Activated CD4-positive, alpha-beta T cell treated with anti-CD3 and anti-CD28 coated beads, Interleukin-2, amount 10 ng/mL, durations not matched to agents 7 days and 5 days (primary cell): ENCODE data around the gene ARL6IP4. TPM values are rescaled to one million over a fixed set of nuclear protein-coding genes. Genes with fewer than 3 reads are reported as not detected.

ENCODE experiments used
- CTCF ChIA-PET: fragments of 350-600 bp; sonication (Branson Sonifier 250); formaldehyde crosslinking; loops from one replicate; lab custom pipeline; 2021; ENCODE audit warnings: antibody characterized with exemption; lab: Charles Lee
- POLR2A ChIA-PET: fragments of 350-600 bp; sonication (Branson Sonifier 250); formaldehyde crosslinking; loops from one replicate; lab custom pipeline; 2021; ENCODE audit warnings: antibody characterized with exemption; lab: Charles Lee
- DNase-seq: peaks from one replicate; pipeline ENCODE4 v3.0.0-alpha.2; 2020
- H3K27ac Mint-ChIP-seq: one replicate; pipeline ENCODE4 v1.8.0; 2021; ENCODE audit warnings: mild to moderate bottlenecking, moderate library complexity, mixed read lengths
- H3K27me3 Mint-ChIP-seq: one replicate; pipeline ENCODE4 v1.8.0; 2021; ENCODE audit warnings: mixed read lengths
- H3K36me3 Mint-ChIP-seq: one replicate; pipeline ENCODE4 v1.8.0; 2021; ENCODE audit warnings: low read depth, mixed read lengths
- H3K4me1 Mint-ChIP-seq: one replicate; pipeline ENCODE4 v1.8.0; 2021; ENCODE audit warnings: mixed read lengths
- H3K4me3 Mint-ChIP-seq: one replicate; pipeline ENCODE4 v1.8.0; 2021; ENCODE audit warnings: mild to moderate bottlenecking, moderate library complexity, mixed read lengths
- H3K9me3 Mint-ChIP-seq: one replicate; pipeline ENCODE4 v1.8.0; 2021; ENCODE audit warnings: mixed read lengths
- total RNA-seq, 2 experiments: library from RNA; stranded (reverse); gene quantifications; one replicate each; pipeline ENCODE4 v1.2.3, GENCODE V29; 2021

The ARL6IP4 gene
- total RNA-seq, 2 experiments from 2014 or later = 160 to 180 TPM

- Mint-ChIP-seq H3K27ac (no peak overlapping the region), H3K4me3 (no peak overlapping the region), H3K27me3 (no peaks in the 10 kb centered on the region), H3K9me3 (no peaks in the 10 kb centered on the region), H3K4me1 (peaks cover 10% of the 10 kb centered on the region), H3K36me3 (no peaks in the 10 kb centered on the region)
- DNase-seq = no peak
- ChIA-PET CTCF (interaction anchor here (0.9 kb wide), 1 partner anchor 22 kb away, joined by 3 read pairs; no protein-coding TSS in a partner anchor), POLR2A (no interaction called here)
Observed at GRCh38 chr12:122961531-122962329, 18.8 kb upstream of the ARL6IP4 start.

GRCh38 chr12:122963941-122964265 lies 16.6 kb upstream of the ARL6IP4 start:
- no peaks in the 10 kb centered on the region for H3K36me3 Mint-ChIP-seq
- no peak overlapping the region for H3K27ac Mint-ChIP-seq
- DNase-seq = no peak
- H3K4me1 Mint-ChIP-seq = peaks cover 14% of the 10 kb centered on the region
- H3K27me3 Mint-ChIP-seq = no peaks in the 10 kb centered on the region
- ChIA-PET POLR2A (no interaction called here), CTCF (interaction anchor here (1.0 kb wide), 1 partner anchor 11 kb away, joined by 4 read pairs; the partner anchor contains the start of gene OGFOD2)
- H3K4me3 Mint-ChIP-seq = no peak overlapping the region
- no peaks in the 10 kb centered on the region for H3K9me3 Mint-ChIP-seq

GRCh38 chr12:122964439-122965257 lies 15.8 kb upstream of the ARL6IP4 start:
- H3K27ac Mint-ChIP-seq = no peak overlapping the region
- ChIA-PET CTCF (interaction anchor here (0.7 to 1.2 kb wide), 3 partner anchors 10 to 111 kb away, joined by 3 to 4 read pairs (median 4); partner anchors contain the start of gene OGFOD2), POLR2A (no interaction called here)
- H3K36me3 Mint-ChIP-seq = no peaks in the 10 kb centered on the region
- H3K4me1 Mint-ChIP-seq = peaks cover 14% of the 10 kb centered on the region
- no peaks in the 10 kb centered on the region for H3K27me3 Mint-ChIP-seq
- DNase-seq = no peak
- H3K4me3 Mint-ChIP-seq = peak overlapping the region; percentile 64
- H3K9me3 Mint-ChIP-seq = no peaks in the 10 kb centered on the region

GRCh38 chr12:122965321-122965751 lies 15.1 kb upstream of the ARL6IP4 start:
- Mint-ChIP-seq H3K27ac (no peak overlapping the region), H3K27me3 (no peaks in the 10 kb centered on the region), H3K9me3 (no peaks in the 10 kb centered on the region), H3K4me1 (peaks cover 14% of the 10 kb centered on the region), H3K4me3 (peak overlapping the region; percentile 64), H3K36me3 (no peaks in the 10 kb centered on the region)
- ChIA-PET CTCF (interaction anchor here (0.7 to 1.5 kb wide), 3 partner anchors 11 to 112 kb away, joined by 3 to 4 read pairs (median 4); no protein-coding TSS in a partner anchor), POLR2A (interaction anchor here (0.6 kb wide), 1 partner anchor 781 kb away, joined by 3 read pairs; no protein-coding TSS in a partner anchor)
- DNase-seq = no peak

DNA sequence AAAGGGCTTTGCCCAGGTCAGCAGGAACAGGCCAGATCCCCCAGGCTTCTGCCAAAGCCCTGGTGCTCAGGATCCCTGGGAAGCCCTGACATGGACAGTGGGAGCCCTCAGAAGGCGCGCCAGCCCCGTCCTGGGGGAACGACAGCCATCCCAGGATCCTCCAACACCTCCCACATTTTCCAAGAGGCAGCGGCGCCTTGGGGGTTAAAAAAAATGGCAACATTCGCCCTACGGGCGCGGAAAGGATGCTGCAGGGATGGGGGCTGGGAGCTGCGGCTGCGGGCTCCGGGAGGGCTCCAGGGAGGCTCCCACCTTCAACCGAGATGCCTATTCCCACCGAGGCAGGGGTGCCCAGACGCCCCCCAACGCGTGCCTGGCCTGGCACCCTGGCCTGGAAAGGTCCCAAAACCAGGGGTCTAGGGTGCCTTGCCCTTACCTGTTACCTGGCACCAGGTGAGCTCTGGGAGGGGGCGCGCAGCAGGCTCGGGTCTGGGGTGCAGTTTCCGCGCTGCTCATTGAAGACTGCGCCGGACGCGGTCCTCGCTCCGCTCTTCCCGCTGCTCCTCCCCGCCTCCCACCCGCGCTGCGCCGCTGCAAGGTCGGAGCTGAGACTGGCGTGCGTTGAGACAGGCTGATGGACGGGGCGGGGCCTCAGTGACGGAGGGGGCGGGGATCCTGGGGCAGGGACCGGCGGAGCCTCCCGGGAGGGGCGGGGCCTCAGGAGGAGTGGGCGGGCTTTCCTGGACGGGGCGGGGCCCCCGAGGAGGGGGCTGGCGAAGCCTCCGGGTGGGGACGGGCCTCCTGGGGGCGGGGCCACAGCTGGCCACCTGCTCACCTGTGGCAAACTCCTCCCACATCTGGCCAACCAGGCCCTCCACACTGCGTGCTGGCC lies 14.4 kb upstream of the ARL6IP4 start, which contains the start of gene ABCB9:
Gene ABCB9, minus strand, starts transcription at position 613 of the 892 bp plus-strand sequence. CDS start 6,228 bp downstream, outside the sequence.
- peak; percentile 95 for DNase-seq
- no peaks in the 10 kb centered on the region for H3K9me3 Mint-ChIP-seq
- H3K4me3 Mint-ChIP-seq = peak within 1 kb of the TSS; percentile 64
- H3K27me3 Mint-ChIP-seq = no peaks in the 10 kb centered on the region
- CTCF ChIA-PET = interaction anchor here (0.7 to 1.9 kb wide), 4 partner anchors 10 to 61 kb away, joined by 4 to 8 read pairs (median 4); no protein-coding TSS in a partner anchor
- peaks cover 14% of the 10 kb centered on the region for H3K4me1 Mint-ChIP-seq
- H3K36me3 Mint-ChIP-seq = no peaks in the 10 kb centered on the region
- peak within 1 kb of the TSS; percentile 36 for H3K27ac Mint-ChIP-seq
- POLR2A ChIA-PET = interaction anchor here (0.6 kb wide), 2 partner anchors 399 to 782 kb away, joined by 3 to 4 read pairs; no protein-coding TSS in a partner anchor

GRCh38 chr12:122966743-122967550 lies 13.5 kb upstream of the ARL6IP4 start:
- DNase-seq = no peak
- Mint-ChIP-seq H3K36me3 (no peaks in the 10 kb centered on the region), H3K9me3 (no peaks in the 10 kb centered on the region), H3K27me3 (no peaks in the 10 kb centered on the region), H3K4me3 (peak overlapping the region; percentile 1), H3K27ac (peak overlapping the region; percentile 36), H3K4me1 (peaks cover 14% of the 10 kb centered on the region)
- POLR2A ChIA-PET = interaction anchor here (0.6 kb wide), 2 partner anchors 399 to 401 kb away, joined by 4 to 5 read pairs; no protein-coding TSS in a partner anchor
- CTCF ChIA-PET = interaction anchor here (0.6 to 1.9 kb wide), 7 partner anchors 11 to 195 kb away, joined by 3 to 8 read pairs (median 4); no protein-coding TSS in a partner anchor

DNA sequence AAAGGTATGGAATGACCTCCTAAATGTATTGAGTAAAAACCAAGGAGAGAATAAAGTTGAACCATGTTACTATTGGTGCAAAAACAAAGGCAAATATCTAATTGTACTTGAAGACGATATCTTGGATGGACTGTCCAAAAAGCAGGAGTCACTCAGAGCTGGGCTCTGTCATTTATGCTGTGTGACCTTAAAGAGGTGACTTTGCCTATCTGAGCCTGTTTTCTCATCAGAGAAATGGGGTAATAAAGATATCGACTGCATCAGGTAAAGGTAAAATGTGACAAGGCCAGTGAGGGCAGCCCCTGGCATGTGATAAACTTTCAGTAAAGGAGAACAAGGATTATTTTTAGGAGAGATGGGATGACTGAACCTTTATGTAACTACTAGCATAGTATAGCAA lies 12.4 kb upstream of the ARL6IP4 start:
- ChIA-PET POLR2A (no interaction called here), CTCF (interaction anchor here (0.9 to 1.6 kb wide), 4 partner anchors 17 to 108 kb away, joined by 3 read pairs; no protein-coding TSS in a partner anchor)
- Mint-ChIP-seq H3K4me3 (no peak overlapping the region), H3K36me3 (no peaks in the 10 kb centered on the region), H3K4me1 (peaks cover 14% of the 10 kb centered on the region), H3K27ac (no peak overlapping the region), H3K9me3 (no peaks in the 10 kb centered on the region), H3K27me3 (no peaks in the 10 kb centered on the region)
- DNase-seq = no peak

GRCh38 chr12:122969676-122970075 lies 10.8 kb upstream of the ARL6IP4 start:
- Mint-ChIP-seq H3K4me1 (peaks cover 23% of the 10 kb centered on the region), H3K36me3 (no peaks in the 10 kb centered on the region), H3K9me3 (no peaks in the 10 kb centered on the region), H3K27ac (no peak overlapping the region), H3K4me3 (no peak overlapping the region), H3K27me3 (no peaks in the 10 kb centered on the region)
- no peak for DNase-seq
- ChIA-PET CTCF (interaction anchor here (0.7 to 1.5 kb wide), 3 partner anchors 109 to 317 kb away, joined by 3 to 13 read pairs (median 6); no protein-coding TSS in a partner anchor), POLR2A (no interaction called here)

GRCh38 chr12:122974274-122974891 lies 6.1 kb upstream of the ARL6IP4 start:
- ChIA-PET CTCF (interaction anchor here (1.0 to 2.0 kb wide), 6 partner anchors 11 to 263 kb away, joined by 3 to 7 read pairs (median 4); no protein-coding TSS in a partner anchor), POLR2A (interaction anchor here (1.1 kb wide), 1 partner anchor 258 kb away, joined by 5 read pairs; the partner anchor contains the start of genes MPHOSPH9 and MTRFR)
- no peaks in the 10 kb centered on the region for H3K9me3 Mint-ChIP-seq
- no peaks in the 10 kb centered on the region for H3K27me3 Mint-ChIP-seq
- H3K27ac Mint-ChIP-seq = peak overlapping the region; percentile 100
- peaks cover 1% of the 10 kb centered on the region for H3K36me3 Mint-ChIP-seq
- H3K4me3 Mint-ChIP-seq = peak overlapping the region; percentile 98
- peaks cover 30% of the 10 kb centered on the region for H3K4me1 Mint-ChIP-seq
- peak; percentile 99 for DNase-seq
